ENCODE results near the gene STPG3.

- TF ChIP-seq CTCF (IDR thresholded peaks at IDR 0.05) (no peak), POLR2A (IDR thresholded peaks at IDR 0.05) (no peak)
Observed at GRCh38 chr9:137241490-137242268, 9.4 kb upstream of the STPG3 start.
